OCI-LY3 (cell line): ENCODE results near the gene WWOX.

Source experiments
- EZH2phosphoT487 ChIP-seq: fragments of 200-600 bp; shearing (Covaris generic); IDR thresholded peaks from 2 replicates; pipeline ENCODE4 v1.6.1; 2018; ENCODE audit warnings: antibody characterized with exemption, mixed run types, low read depth
- TF ChIP-seq, protein P1 (sequence below): fragments of 200-600, 300-600 bp; sonication (generic); IDR thresholded peaks from 2 replicates; pipeline ENCODE4 v1.5.1; 2014; ENCODE audit warnings: antibody characterized with exemption, low read length, low read depth

GRCh38 chr16:78372277-78372676 is 272.8 kb downstream of the WWOX start:
- TF ChIP-seq, protein P1, sequence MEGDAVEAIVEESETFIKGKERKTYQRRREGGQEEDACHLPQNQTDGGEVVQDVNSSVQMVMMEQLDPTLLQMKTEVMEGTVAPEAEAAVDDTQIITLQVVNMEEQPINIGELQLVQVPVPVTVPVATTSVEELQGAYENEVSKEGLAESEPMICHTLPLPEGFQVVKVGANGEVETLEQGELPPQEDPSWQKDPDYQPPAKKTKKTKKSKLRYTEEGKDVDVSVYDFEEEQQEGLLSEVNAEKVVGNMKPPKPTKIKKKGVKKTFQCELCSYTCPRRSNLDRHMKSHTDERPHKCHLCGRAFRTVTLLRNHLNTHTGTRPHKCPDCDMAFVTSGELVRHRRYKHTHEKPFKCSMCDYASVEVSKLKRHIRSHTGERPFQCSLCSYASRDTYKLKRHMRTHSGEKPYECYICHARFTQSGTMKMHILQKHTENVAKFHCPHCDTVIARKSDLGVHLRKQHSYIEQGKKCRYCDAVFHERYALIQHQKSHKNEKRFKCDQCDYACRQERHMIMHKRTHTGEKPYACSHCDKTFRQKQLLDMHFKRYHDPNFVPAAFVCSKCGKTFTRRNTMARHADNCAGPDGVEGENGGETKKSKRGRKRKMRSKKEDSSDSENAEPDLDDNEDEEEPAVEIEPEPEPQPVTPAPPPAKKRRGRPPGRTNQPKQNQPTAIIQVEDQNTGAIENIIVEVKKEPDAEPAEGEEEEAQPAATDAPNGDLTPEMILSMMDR, result no peak
- TF ChIP-seq EZH2phosphoT487, result no peak
